Gastroesophageal sphincter (tissue), 3 donors: ENCODE data around the gene GPR137.

Experiments used
- POLR2A ChIP-seq, 2 donors: fragments of 450-650 bp; IDR thresholded peaks; one replicate each; pipeline ENCODE4 v1.6.1; 2017; ENCODE audit warnings: antibody characterized with exemption in 2 of 2, mild to moderate bottlenecking in 2 of 2, moderate library complexity in 1 of 2
- POLR2AphosphoS5 ChIP-seq: sonication (generic); formaldehyde crosslinking; IDR thresholded peaks from one replicate; pipeline ENCODE4 v1.6.1; 2017; ENCODE audit warnings: antibody characterized with exemption
- TF ChIP-seq, protein P1 (sequence below), 4 experiments: fragments of 200-600 bp in 2 of 4; fragments of 450-650 bp in 2 of 4; sonication (generic) in 1 of 4; IDR thresholded peaks; one replicate each; pipeline ENCODE4 v1.5.1; 2017 to 2019; ENCODE audit warnings: antibody characterized with exemption in 4 of 4, mild to moderate bottlenecking in 2 of 4, moderate library complexity in 2 of 4

DNA sequence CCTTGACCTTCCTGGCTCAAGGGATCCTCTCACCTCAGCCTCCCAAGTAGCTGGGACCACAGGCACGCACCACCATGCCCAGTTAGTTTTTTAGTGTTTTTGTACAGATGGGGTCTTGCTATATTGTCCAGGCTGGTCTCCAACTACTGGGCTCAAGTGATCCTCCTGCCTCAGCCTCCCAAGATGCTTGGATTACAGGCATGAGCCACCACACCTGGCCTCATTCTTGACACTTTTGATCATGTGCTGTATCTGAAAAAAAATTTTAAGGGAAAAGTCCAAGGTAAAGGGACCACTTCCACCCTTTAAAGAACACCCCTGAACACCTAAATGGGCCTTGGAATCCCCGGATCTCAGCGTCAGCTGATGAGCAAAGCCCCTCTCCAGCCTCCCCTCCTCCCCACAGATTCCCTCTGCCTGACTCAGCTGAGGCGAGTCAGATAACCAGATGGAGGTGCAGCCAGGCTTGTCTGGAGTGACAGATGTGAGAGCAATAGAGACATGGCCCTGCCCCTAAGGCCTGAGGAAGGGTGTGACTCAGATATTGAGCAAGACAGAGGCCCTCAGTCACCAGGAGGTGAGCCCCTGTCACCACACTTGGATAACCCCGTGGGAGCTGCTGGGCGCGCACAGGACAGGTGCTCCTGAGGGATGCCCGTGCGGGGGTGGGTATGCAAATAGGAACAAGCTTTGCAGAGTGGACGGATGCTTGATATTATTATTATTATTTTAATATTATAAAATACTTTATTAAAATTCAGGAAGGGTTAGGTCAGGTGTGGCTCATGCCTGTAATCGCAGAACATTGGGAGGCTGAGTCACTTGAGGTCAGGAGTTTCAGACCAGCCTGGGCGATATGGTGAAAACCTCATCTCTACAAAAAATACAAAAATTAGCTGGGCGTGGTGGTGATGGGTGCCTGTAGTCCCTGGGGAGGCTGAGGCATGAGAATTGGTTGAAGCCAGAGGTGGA lies 49.4 kb downstream of the GPR137 start:
- no peak for TF ChIP-seq POLR2A (IDR thresholded peaks at IDR 0.05)
- no peak for TF ChIP-seq POLR2AphosphoS5
- TF ChIP-seq, protein P1, sequence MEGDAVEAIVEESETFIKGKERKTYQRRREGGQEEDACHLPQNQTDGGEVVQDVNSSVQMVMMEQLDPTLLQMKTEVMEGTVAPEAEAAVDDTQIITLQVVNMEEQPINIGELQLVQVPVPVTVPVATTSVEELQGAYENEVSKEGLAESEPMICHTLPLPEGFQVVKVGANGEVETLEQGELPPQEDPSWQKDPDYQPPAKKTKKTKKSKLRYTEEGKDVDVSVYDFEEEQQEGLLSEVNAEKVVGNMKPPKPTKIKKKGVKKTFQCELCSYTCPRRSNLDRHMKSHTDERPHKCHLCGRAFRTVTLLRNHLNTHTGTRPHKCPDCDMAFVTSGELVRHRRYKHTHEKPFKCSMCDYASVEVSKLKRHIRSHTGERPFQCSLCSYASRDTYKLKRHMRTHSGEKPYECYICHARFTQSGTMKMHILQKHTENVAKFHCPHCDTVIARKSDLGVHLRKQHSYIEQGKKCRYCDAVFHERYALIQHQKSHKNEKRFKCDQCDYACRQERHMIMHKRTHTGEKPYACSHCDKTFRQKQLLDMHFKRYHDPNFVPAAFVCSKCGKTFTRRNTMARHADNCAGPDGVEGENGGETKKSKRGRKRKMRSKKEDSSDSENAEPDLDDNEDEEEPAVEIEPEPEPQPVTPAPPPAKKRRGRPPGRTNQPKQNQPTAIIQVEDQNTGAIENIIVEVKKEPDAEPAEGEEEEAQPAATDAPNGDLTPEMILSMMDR (IDR thresholded peaks at IDR 0.05): no peak
